Stimulated activated naive CD4-positive, alpha-beta T cell (primary cell): Measurements from ENCODE around the gene POR.

Experiments used
- DNase-seq, 6 experiments: peaks; one replicate each; lab custom pipeline; 2025; lab: John Stamatoyannopoulos, UW

Gene POR

DNA sequence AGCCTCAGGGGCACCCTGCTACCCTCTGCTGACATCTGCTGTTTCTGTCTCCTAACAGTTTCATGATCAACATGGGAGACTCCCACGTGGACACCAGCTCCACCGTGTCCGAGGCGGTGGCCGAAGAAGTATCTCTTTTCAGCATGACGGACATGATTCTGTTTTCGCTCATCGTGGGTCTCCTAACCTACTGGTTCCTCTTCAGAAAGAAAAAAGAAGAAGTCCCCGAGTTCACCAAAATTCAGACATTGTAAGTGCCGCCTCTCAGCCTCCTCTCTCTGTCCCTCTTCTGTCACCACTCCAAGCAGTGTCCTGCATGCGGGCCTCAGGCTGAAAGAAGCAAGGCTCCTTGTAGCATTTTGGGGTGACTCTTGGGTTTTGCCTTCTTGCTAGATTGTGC lies 39.0 kb downstream of the POR start:
- no peak for DNase-seq

DNA sequence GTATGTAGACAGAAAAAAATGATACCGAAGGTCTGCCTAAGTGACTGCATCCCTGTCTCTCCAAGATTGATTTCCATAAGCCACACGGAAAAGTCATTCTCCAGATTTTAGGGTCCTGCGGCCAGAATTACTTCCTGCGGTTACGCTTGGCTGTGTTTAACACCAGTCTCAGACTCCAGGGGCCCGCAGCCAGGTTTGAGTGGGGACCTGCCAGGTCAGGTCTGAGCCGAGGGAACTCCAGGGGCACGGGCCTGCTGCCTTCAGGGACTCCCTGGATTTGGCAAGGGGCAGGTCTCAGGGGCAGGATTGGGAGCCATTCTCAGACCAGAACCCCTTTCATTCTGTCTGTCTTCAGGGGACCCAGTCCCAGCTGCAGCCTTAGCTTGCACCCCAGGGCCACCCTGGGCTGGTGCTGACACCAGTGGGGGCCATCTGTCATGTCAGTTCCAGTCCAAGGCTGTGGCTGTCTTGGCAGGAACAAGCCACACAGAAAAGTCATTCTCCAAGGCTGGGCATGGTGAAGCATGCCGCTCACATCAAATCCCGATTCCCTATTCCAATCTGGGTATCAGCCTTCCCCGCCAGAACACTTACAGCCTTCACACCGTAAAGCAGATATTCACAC lies 40.5 kb downstream of the POR start:
- no peak for DNase-seq

GRCh38 chr7:75957021-75957736 lies 42.2 kb downstream of the POR start:
- no peak for DNase-seq

- DNase-seq = no peak
Observed at GRCh38 chr7:75958802-75959543, 44.0 kb downstream of the POR start.

GRCh38 chr7:75960372-75960771 lies 45.4 kb downstream of the POR start:
- no peak for DNase-seq

- no peak for DNase-seq
Observed at GRCh38 chr7:75961218-75961617, 46.3 kb downstream of the POR start.

DNA sequence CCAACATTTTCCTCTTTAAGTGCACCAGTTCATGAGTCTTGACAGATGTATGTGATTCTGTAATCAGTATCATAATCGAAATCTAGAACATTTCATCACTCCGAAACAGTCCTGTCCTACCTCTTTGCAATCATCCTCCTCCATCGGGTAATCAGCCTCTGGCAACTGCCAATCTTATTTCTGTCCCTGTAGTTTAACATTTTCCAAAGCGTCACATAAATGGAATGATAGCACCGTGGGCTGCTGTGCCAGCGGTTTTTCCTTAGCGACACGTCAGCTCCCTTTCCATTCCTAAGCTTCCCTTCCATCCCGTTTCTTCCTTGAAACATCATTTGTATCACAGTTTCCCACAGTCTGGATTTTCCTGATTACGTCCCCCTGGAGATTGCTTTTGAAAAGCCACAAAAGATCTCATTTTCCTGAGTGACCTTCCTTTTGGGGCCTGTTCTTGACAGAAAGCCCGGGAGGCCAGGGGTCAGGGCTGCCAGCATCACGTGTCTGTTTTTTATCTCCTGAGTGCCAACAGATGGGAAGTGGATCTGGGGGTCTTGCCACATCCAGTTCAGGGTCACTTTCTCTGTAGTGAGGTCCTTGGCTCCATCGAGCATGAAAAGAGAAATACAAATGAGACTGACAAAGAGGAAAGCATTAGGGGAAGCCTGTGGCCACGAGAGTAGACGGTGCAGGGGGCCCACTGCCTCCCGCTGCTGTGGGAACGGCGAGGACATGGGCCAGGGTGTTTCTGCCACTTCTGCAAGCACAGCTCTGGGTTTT lies 47.8 kb downstream of the POR start:
- no peak for DNase-seq

- DNase-seq = no peak
Observed at GRCh38 chr7:75963381-75963995, 48.5 kb downstream of the POR start.

- no peak for DNase-seq
Observed at GRCh38 chr7:75965617-75966016, 50.7 kb downstream of the POR start.

GRCh38 chr7:75966190-75966961 lies 51.4 kb downstream of the POR start:
- DNase-seq = no peak

DNA sequence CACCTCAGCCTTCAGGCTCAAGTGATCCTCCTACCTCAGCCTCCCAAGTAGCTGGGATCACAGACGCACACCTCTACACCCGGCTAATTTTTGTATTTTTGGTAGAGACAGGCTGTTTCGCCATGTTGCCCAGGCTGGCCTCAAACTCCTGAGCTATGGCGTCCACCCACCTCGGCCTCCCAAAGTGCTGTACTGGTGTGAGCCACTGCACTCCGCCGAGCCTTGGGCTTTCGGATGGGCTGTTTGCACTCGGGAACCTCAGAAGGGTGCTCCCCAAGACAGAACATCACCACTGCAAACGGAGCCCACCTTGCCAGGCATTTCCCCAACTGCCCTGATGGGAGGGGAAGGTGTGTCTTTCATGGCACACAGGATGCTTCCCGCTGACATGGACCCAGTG lies 52.1 kb downstream of the POR start:
- no peak for DNase-seq

- DNase-seq = no peak
Observed at GRCh38 chr7:75967487-75967997, 52.6 kb downstream of the POR start.

- DNase-seq = no peak
Observed at GRCh38 chr7:75968012-75968411, 53.1 kb downstream of the POR start.

DNA sequence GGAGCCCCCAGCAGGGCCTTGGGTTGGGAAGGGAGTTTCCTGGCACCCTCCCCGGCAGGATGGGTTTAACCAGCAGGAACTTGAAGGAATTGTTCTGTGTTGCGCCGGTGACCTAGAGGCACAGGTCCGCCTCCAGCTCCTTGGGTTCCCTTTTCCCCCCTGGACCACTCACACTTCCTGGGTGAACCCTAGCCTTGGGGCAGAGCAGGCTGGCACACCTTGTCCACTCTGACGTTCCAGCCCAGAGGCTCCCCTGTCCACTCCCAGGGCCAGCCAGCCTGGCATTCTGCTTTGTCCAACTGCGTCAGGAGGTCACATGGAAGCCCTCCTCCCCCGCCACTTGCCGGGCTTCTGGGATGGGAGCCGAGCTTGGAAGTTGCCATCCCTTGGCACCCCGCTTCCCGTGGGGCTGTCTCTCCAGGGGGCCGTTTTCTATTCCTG lies 53.6 kb downstream of the POR start:
- no peak for DNase-seq

DNA sequence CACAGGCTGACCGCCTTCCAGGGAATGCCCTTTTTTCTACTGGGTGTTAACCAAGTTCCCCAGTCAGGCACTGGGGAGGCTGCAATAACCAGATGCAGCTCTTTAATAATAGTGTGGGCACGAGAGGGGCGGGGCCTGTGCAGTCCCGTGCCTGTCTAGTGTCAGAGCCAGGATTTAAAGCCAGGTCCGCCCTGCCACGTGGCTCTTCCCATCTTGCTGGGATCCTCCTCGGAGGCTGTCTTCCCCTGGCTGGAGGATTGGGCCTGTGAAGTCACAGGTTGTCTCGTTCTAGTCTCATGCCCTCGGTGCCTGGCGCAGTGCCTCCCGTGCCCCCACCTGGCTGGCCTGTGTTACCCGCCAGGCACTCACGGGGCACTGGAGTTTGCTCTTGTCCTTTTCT lies 54.2 kb downstream of the POR start:
- no peak for DNase-seq

GRCh38 chr7:75969704-75970498 lies 54.9 kb downstream of the POR start:
- DNase-seq = no peak

DNA sequence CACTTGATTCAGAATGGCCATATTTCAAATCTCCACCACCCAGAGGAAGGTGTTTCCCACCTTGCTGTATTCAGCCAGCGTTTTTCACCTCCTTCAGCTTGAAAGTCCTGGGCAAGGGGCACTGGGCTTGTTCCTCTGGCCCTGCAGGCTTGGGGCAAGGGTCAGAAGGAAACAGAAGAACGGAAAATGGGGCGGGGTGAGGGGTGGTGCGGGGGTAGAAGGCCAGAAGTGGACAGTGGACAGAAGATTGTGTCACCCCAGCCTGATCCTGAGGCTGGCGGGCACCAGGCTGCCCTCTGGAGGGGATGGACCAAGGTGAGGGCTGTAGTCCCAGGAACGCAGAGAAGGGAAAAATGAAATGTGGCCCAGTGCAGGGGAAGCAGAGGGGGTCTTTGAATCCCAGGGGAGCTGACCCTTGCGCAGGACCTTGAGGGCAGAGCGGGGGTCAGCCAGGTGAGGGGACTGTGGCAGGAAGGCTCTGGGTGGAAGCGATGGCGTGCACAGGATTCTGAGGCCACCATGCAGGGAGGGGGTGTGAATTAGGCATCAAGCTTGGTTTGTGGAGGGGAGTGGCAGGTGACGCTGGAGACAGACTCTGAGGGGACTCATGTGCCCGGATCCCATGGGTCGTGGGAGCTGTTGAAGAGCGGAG lies 56.5 kb downstream of the POR start:
- no peak for DNase-seq

DNA sequence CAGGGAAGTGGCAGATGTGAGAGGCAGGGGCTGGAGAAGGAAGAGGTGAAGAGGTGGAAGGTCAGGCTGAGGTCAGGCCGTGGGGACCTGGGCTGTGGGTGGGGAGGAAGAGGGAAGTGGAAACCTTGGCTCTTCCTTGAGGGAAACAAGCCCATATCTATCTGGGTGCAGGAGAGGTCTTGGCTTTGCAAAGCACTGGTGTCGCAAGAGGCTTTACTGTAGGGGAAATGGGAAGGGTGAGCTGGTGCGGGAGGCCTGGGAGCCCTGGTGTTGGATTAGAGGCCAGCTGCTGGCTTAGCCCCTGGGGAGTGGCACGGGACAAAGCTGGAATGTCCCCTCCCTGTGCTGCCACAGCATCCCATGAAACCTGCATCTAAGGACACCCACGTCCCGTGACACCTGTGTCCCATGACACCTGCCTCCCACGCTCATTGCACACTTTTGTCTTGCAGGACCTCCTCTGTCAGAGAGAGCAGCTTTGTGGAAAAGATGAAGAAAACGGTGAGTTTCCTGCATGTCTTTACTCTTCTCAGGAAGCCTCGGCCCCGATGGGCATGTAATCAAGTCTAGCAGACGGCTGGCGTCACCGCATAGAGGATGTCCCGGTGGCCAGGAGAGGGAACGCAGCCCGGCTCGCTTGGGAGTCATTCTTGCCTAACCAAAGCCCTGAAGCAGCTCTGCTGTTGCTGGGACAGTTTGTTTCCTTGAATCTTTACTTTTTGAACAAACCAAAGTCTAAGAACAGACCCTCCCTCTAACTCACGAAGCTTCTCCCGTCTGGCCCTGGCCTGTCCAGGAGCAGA lies 57.2 kb downstream of the POR start:
- no peak for DNase-seq

GRCh38 chr7:75977743-75978142 lies 62.8 kb downstream of the POR start:
- no peak for DNase-seq
